DMS153 treated with DMSO at 0.1 percent for 48 hours (cell line): ENCODE data around the gene CDKL1.
"Not testable (repeated sequence)": the region's sequence is repeated elsewhere in the genome, so short reads cannot be mapped to it uniquely, and the experiment has no call there.

Source experiments
- DNase-seq: peaks from one replicate; lab custom pipeline; 2025; ENCODE audit not compliant: unreplicated experiment; lab: John Stamatoyannopoulos, UW

CDKL1 gene

GRCh38 chr14:50388256-50388931 is 8.3 kb downstream of the CDKL1 start:
- no peak for DNase-seq

- no peak for DNase-seq
Measured at GRCh38 chr14:50387548-50387947, 9.1 kb downstream of the CDKL1 start.

- DNase-seq = no peak
Measured at GRCh38 chr14:50383618-50384225, 13.0 kb downstream of the CDKL1 start.

GRCh38 chr14:50381823-50382287 is 14.8 kb downstream of the CDKL1 start:
- no peak for DNase-seq

DNA sequence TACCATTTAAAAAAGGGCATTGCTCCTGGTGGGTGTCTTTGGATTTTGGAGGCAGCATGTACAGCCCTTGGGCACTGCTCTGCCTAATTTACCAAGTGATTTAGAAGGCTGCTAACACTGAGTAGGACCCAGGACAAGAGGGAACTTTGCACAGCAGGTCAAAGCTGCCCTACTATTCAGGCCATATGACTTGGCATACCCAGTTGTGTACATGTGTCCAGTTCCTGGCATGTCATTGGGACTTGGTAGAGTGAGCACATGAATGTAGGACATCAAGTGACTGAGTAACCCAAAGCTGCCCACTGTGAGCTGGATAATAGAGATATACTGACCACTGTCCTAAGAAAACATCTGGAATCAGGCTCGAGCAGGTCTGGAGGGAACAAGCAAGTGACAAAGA is 15.7 kb downstream of the CDKL1 start:
- no peak for DNase-seq

- DNase-seq = no peak
Measured at GRCh38 chr14:50380455-50380854, 16.2 kb downstream of the CDKL1 start.

DNA sequence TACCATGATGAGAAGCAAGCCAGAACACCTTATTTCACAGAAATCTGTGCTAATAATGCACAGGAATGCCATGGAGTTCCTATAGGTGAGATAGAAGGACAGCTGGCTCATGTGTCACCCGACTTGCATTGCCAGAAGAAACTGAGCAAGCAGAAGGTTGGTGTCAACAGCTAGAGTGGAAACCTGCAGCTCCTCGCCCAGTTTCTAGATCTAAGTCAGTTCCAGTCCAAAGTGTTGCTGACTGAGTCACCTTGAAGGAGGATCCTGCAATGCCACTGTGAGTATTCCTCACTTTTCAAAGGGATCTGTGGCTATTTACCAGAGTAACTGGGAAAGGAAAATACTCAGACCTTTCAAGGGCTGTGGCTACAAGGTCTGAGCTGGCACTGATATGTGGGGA is 17.1 kb downstream of the CDKL1 start:
- no peak for DNase-seq

DNA sequence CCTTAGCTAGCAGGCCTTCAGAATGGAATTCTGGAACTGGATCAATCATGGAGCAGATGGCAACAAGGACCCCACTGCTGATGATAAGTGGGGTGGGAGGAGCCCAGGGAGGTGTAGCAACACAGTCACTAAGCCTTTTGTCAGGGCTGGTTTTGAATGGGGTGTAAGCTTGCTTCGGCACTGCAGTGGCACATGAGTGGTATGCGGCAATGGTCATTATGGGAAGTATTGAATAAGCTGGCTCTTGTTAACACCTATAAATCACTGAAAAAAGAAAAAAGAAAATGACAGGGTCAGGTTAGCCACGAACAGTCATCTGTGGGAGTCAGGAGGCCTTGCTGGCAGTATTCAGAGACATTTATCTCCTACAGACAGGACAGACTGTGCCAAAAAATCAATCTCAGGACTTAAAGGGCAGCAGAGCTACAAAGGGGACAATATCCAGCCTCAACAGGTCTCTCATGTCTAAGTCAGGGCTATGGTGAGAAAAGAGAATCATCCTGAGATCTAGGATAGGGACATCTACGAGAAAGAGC is 19.1 kb downstream of the CDKL1 start:
- no peak for DNase-seq

GRCh38 chr14:50375760-50376159 is 20.9 kb downstream of the CDKL1 start:
- DNase-seq = no peak

GRCh38 chr14:50373959-50374358 is 22.7 kb downstream of the CDKL1 start:
- DNase-seq = no peak

DNA sequence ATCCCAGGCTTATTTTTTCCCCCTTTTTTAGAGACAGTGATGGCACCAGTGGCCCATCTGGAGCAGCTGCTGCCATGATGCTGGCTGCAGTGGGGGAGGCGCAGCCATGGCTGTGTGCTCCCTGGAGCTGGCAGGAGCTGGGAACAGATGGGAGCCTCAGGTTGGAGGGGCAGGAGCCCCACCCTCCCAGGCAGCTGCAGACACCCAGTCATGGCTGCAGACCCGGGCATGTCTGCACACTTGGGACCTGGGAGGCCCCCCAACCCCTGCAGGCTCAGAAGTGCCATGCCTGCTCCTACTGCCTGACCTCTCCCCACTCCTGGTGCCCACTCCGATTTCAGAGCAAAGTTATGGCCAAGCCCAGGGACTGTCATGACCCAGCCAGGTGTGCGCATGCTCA is 25.1 kb downstream of the CDKL1 start:
- no peak for DNase-seq

GRCh38 chr14:50366589-50366988 is 30.1 kb downstream of the CDKL1 start:
- DNase-seq = no peak

GRCh38 chr14:50366115-50366514 is 30.6 kb downstream of the CDKL1 start:
- DNase-seq = no peak

GRCh38 chr14:50365572-50365971 is 31.1 kb downstream of the CDKL1 start:
- not testable (repeated sequence) for DNase-seq

- no peak for DNase-seq
Measured at GRCh38 chr14:50364792-50365191, 31.9 kb downstream of the CDKL1 start.

- DNase-seq = no peak
Measured at GRCh38 chr14:50363714-50364111, 33.0 kb downstream of the CDKL1 start.

GRCh38 chr14:50362764-50363713 is 33.6 kb downstream of the CDKL1 start:
- DNase-seq = no peak

DNA sequence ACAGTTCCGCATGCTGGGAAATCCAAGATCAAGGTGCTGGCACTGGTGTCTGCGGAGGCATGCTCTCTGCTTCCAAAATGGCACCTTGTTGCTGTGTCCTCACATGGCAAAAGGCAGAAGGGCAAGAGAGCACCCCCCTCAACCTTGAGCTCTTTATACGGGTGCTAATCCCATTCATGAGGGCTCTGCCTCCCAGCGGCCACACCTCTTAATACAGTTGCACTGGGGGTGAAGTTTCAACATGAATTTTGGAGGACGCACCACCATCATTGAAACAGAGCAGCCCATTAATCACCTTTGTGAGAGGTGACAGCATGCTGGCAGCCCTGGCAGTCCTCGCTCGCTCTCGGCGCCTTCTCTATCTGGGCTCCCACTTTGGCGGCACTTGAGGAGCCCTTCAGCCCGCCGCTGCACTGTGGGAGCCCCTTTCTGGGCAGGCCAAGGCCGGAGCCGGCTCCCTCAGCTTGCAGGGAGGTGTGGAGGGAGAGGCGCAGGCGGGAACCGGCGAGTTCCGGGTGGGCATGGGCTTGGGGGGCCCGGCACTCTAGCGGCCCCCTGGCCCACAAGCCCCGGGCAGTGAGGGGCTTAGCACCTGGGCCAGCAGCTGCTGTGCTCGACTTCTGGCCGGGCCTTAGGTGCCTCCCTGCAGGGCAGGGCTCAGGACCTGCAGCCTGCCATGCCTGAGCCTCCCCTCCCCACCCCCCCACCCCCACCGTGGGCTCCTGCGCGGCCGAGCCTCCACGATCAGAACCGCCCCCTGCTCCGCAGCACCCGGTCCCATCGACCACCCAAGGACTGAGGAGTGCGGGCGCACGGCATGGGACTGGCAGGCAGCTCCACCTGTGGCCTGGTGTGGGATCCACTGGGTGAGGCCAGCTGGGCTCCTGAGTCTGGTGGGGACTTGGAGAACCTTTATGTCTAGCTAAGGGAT is 34.9 kb downstream of the CDKL1 start:
- DNase-seq = not testable (repeated sequence)

DNA sequence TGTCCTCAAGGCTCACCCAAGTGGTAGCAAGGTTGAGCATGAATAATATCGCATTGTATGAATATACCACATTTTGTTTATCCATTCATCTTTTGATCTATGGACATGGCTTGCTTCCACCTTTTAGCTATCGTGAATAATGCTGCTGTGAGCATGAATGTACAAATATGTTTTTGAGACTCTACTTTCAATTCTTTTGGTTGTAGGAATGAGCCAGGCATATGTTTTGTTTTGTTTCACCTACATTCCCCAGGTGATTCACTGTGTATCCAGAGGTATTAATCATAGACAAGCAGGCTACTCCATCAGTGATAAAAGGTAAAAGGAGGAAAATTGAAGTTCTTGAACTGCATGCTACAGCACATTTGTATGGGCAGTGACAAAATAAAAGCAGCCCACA is 35.8 kb downstream of the CDKL1 start:
- DNase-seq = no peak

DNA sequence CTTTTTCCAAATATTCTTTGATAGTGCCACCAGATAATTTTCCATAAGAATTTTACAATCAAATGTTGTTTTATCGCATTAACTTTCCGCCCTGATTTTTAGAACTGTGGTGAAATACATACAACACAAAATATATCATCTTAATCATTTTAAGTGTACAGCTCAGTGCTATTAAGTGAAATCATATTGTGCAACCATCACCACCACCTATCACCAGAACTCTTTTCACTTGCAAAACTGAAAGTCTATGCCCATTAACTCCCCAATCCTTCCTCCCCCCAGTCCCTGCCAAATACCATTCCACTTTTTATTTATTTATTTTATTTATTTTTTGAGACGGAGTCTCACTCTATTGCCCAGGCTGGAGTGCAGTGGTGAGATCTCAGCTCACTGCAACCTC is 36.6 kb downstream of the CDKL1 start:
- DNase-seq = no peak
